ENCODE results near the gene GCAT. TPM values are rescaled to one million over a fixed set of nuclear protein-coding genes. Genes with fewer than 3 reads are reported as not detected.

GCAT gene
- polyA plus RNA-seq, 1 donor from 2014 or later, result 13.0 TPM

- Histone ChIP-seq H3F3A (ENCODE audit: insufficient read depth, low read length, poor library complexity, severe bottlenecking) (no peaks in the 10 kb centered on the region), H3K9me3 (ENCODE audit: low read length) (no peaks in the 10 kb centered on the region), H3K27ac (ENCODE audit: low read length) (no peak overlapping the region), H3K79me2 (replicated peaks; ENCODE audit: insufficient read depth, low read length) (no peaks in the 10 kb centered on the region), H3K27me3 (ENCODE audit: insufficient read depth, low read depth, low read length) (no peaks in the 10 kb centered on the region), H3K9ac (ENCODE audit: low read length) (no peak overlapping the region), H3K9me2 (ENCODE audit: insufficient read depth, low read length) (no peaks in the 10 kb centered on the region), H3K4me3 (ENCODE audit: low read length) (no peak overlapping the region), H4K20me1 (ENCODE audit: insufficient read depth) (no peaks in the 10 kb centered on the region), H3K4me2 (ENCODE audit: low read length) (no peak overlapping the region), H2AFZ (ENCODE audit: low read depth, low read length) (no peak overlapping the region), H3K36me3 (ENCODE audit: insufficient read depth, low read length) (no peaks in the 10 kb centered on the region)
- TF ChIP-seq EP300 (conservative IDR thresholded peaks at IDR 0.05; ENCODE audit: poor library complexity, severe bottlenecking) (no peak), TAF1 (IDR thresholded peaks at IDR 0.05; ENCODE audit: low read depth) (no peak), SMC3 (conservative IDR thresholded peaks at IDR 0.05; ENCODE audit: poor library complexity) (no peak)
These were observed 44.7 kb upstream of the GCAT start for GRCh38 chr22:37763012-37763411.

DNA sequence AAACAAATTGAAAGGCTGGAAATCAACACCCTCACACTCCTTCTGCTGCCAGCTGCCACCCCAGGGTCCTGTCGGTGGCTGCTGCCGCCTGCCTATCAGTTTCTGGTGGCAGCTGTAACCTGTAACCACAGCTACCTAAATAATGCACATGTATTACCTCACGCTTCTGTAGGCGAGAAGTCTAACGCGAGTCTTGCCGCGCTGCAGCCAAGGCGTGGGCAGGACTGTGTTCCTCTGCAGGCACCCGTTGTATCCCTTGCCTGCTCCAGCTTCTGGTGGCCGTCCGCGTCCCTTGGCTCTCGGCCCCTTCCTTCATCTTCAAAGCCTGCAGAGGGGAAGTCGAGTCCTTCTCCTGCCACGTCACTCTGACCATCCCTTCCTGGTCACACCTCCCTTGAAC, 44.1 kb upstream of the GCAT start:
- H3K36me3 ChIP-seq (ENCODE audit: insufficient read depth, low read length), result no peaks in the 10 kb centered on the region
- no peaks in the 10 kb centered on the region for H3K9me2 ChIP-seq (ENCODE audit: insufficient read depth, low read length)
- H2AFZ ChIP-seq (ENCODE audit: low read depth, low read length), result no peak overlapping the region
- H3K27me3 ChIP-seq (ENCODE audit: insufficient read depth, low read depth, low read length), result no peaks in the 10 kb centered on the region
- H3K9me3 ChIP-seq (ENCODE audit: low read length), result no peaks in the 10 kb centered on the region
- TF ChIP-seq, protein P1, sequence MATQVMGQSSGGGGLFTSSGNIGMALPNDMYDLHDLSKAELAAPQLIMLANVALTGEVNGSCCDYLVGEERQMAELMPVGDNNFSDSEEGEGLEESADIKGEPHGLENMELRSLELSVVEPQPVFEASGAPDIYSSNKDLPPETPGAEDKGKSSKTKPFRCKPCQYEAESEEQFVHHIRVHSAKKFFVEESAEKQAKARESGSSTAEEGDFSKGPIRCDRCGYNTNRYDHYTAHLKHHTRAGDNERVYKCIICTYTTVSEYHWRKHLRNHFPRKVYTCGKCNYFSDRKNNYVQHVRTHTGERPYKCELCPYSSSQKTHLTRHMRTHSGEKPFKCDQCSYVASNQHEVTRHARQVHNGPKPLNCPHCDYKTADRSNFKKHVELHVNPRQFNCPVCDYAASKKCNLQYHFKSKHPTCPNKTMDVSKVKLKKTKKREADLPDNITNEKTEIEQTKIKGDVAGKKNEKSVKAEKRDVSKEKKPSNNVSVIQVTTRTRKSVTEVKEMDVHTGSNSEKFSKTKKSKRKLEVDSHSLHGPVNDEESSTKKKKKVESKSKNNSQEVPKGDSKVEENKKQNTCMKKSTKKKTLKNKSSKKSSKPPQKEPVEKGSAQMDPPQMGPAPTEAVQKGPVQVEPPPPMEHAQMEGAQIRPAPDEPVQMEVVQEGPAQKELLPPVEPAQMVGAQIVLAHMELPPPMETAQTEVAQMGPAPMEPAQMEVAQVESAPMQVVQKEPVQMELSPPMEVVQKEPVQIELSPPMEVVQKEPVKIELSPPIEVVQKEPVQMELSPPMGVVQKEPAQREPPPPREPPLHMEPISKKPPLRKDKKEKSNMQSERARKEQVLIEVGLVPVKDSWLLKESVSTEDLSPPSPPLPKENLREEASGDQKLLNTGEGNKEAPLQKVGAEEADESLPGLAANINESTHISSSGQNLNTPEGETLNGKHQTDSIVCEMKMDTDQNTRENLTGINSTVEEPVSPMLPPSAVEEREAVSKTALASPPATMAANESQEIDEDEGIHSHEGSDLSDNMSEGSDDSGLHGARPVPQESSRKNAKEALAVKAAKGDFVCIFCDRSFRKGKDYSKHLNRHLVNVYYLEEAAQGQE (IDR thresholded peaks at IDR 0.05; ENCODE audit: borderline replicate concordance), result no peak
- no peak for TF ChIP-seq SMC3 (conservative IDR thresholded peaks at IDR 0.05; ENCODE audit: poor library complexity)
- no peak for TF ChIP-seq POLR2AphosphoS5 (IDR thresholded peaks at IDR 0.05)
- H3K4me2 ChIP-seq (ENCODE audit: low read length), result no peak overlapping the region
- no peaks in the 10 kb centered on the region for H4K20me1 ChIP-seq (ENCODE audit: insufficient read depth)
- H3K4me3 ChIP-seq (ENCODE audit: low read length), result no peak overlapping the region
- no peak overlapping the region for H3K27ac ChIP-seq (ENCODE audit: low read length)
- H3K79me2 ChIP-seq (replicated peaks; ENCODE audit: insufficient read depth, low read length), result no peaks in the 10 kb centered on the region
- no peaks in the 10 kb centered on the region for H3F3A ChIP-seq (ENCODE audit: insufficient read depth, low read length, poor library complexity, severe bottlenecking)
- H3K9ac ChIP-seq (ENCODE audit: low read length), result no peak overlapping the region

- H3K9ac ChIP-seq (ENCODE audit: low read length), result no peak overlapping the region
- no peaks in the 10 kb centered on the region for H3K9me2 ChIP-seq (ENCODE audit: insufficient read depth, low read length)
- H3K79me2 ChIP-seq (replicated peaks; ENCODE audit: insufficient read depth, low read length), result no peaks in the 10 kb centered on the region
- H4K20me1 ChIP-seq (ENCODE audit: insufficient read depth), result no peaks in the 10 kb centered on the region
- H3K36me3 ChIP-seq (ENCODE audit: insufficient read depth, low read length), result no peaks in the 10 kb centered on the region
- H3K27ac ChIP-seq (ENCODE audit: low read length), result no peak overlapping the region
- H2AFZ ChIP-seq (ENCODE audit: low read depth, low read length), result no peak overlapping the region
- H3K4me3 ChIP-seq (ENCODE audit: low read length), result no peak overlapping the region
- no peak for TF ChIP-seq CTCF (IDR thresholded peaks at IDR 0.05; ENCODE audit: poor library complexity, severe bottlenecking)
- TF ChIP-seq TAF1 (IDR thresholded peaks at IDR 0.05; ENCODE audit: low read depth), result no peak
- no peak for TF ChIP-seq POLR2AphosphoS5 (IDR thresholded peaks at IDR 0.05)
- no peak for TF ChIP-seq RAD21 (conservative IDR thresholded peaks at IDR 0.05)
- H3K9me3 ChIP-seq (ENCODE audit: low read length), result no peaks in the 10 kb centered on the region
- H3F3A ChIP-seq (ENCODE audit: insufficient read depth, low read length, poor library complexity, severe bottlenecking), result no peaks in the 10 kb centered on the region
- H3K4me2 ChIP-seq (ENCODE audit: low read length), result no peak overlapping the region
- H3K27me3 ChIP-seq (ENCODE audit: insufficient read depth, low read depth, low read length), result no peaks in the 10 kb centered on the region
These were observed 43.1 kb upstream of the GCAT start for GRCh38 chr22:37764622-37765021.

Measured in neural cell (in vitro differentiated cells).